ENCODE results near the gene LHFPL4.
"Not testable (repeated sequence)": the region's sequence is repeated elsewhere in the genome, so short reads cannot be mapped to it uniquely, and the experiment has no call there.

LHFPL4 gene

DNA sequence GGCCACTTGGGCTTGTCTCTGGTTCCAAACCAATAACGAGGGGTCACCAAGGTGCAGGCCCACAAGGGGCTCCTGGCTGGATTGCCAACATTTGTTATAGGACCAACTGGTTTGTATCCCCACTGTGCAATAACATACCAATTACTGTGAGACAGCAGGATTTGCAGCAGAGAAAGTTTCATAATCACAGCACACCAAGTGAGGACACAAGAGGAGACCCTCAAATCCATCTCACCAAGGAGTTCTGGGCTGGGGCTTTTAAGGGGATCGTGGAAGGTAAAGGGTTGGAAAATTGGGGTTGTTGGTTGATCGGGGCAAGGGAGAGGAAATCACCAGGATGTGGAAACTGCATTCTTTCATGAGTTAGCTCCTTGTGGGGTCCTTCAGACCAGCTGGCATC is 29.7 kb upstream of the LHFPL4 start:
- H3K9me3 ChIP-seq (ENCODE audit: control insufficient read depth in 5 of 5, low read length in 5 of 5), result peaks cover 0 to 16% (median 11%) of the 10 kb centered on the region in 5 donors
- H3K27ac ChIP-seq (ENCODE audit: low read depth, low read length), result no peak overlapping the region
- H3K36me3 ChIP-seq (ENCODE audit: control insufficient read depth in 5 of 5, insufficient read depth in 5 of 5, low read length in 5 of 5), result no peaks in the 10 kb centered on the region
- H3K27me3 ChIP-seq (ENCODE audit: control insufficient read depth in 5 of 5, insufficient read depth in 4 of 5, low read length in 5 of 5), result no peaks in the 10 kb centered on the region
- H3K4me1 ChIP-seq (ENCODE audit: control insufficient read depth in 5 of 5, insufficient read depth in 5 of 5, low read length in 5 of 5), result no peaks in the 10 kb centered on the region
- H3K4me3 ChIP-seq (ENCODE audit: low read depth in 1 of 5, low read length in 5 of 5), result peak overlapping the region in 1 of 5 donors; percentile 13
- no peak overlapping the region for H3K9ac ChIP-seq (ENCODE audit: low read length in 5 of 5)

DNA sequence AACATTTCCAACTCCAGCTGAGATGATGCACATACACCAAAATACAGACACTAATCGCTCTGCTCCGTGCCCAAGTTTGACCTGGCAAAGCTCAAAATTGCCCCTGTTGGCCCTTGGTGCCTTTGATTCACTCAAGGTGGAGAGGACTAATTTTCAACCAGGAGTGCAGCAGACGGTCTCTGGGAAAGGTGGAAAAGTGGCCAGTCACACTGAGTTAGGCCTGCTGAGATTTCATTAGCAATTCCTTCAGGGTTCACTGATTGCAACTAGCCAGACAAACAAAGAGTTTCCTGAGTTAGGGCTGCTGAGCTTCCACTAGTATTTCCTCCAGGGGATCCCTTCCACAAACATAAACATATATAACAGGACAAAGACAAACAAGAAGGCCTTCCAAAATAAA is 28.7 kb upstream of the LHFPL4 start:
- Histone ChIP-seq H3K4me3 (ENCODE audit: low read depth in 1 of 5, low read length in 5 of 5) (no peak overlapping the region), H3K4me1 (ENCODE audit: control insufficient read depth in 5 of 5, insufficient read depth in 5 of 5, low read length in 5 of 5) (no peaks in the 10 kb centered on the region), H3K9me3 (ENCODE audit: control insufficient read depth in 5 of 5, low read length in 5 of 5) (peaks cover 0 to 16% (median 11%) of the 10 kb centered on the region in 5 donors), H3K27ac (ENCODE audit: low read depth, low read length) (no peak overlapping the region), H3K36me3 (ENCODE audit: control insufficient read depth in 5 of 5, insufficient read depth in 5 of 5, low read length in 5 of 5) (no peaks in the 10 kb centered on the region), H3K9ac (ENCODE audit: low read length in 5 of 5) (no peak overlapping the region), H3K27me3 (ENCODE audit: control insufficient read depth in 5 of 5, insufficient read depth in 4 of 5, low read length in 5 of 5) (no peaks in the 10 kb centered on the region)

- no peak overlapping the region for H3K9ac ChIP-seq (ENCODE audit: low read length in 5 of 5)
- no peaks in the 10 kb centered on the region for H3K36me3 ChIP-seq (ENCODE audit: control insufficient read depth in 5 of 5, insufficient read depth in 5 of 5, low read length in 5 of 5)
- no peak overlapping the region for H3K27ac ChIP-seq (ENCODE audit: low read depth, low read length)
- H3K4me1 ChIP-seq (ENCODE audit: control insufficient read depth in 5 of 5, insufficient read depth in 5 of 5, low read length in 5 of 5), result no peaks in the 10 kb centered on the region
- no peak overlapping the region for H3K4me3 ChIP-seq (ENCODE audit: low read depth in 1 of 5, low read length in 5 of 5)
- H3K27me3 ChIP-seq (ENCODE audit: control insufficient read depth in 5 of 5, insufficient read depth in 4 of 5, low read length in 5 of 5), result no peaks in the 10 kb centered on the region
- peaks cover 0 to 16% (median 11%) of the 10 kb centered on the region in 5 donors for H3K9me3 ChIP-seq (ENCODE audit: control insufficient read depth in 5 of 5, low read length in 5 of 5)
Measured at GRCh38 chr3:9581742-9582141, 28.1 kb upstream of the LHFPL4 start.

GRCh38 chr3:9569054-9569453 is 15.4 kb upstream of the LHFPL4 start:
- Histone ChIP-seq H3K9ac (ENCODE audit: low read length in 5 of 5) (no peak overlapping the region), H3K4me1 (ENCODE audit: control insufficient read depth in 5 of 5, insufficient read depth in 5 of 5, low read length in 5 of 5) (no peaks in the 10 kb centered on the region), H3K27me3 (ENCODE audit: control insufficient read depth in 5 of 5, insufficient read depth in 4 of 5, low read length in 5 of 5) (peaks cover 0 to 6% (median 0%) of the 10 kb centered on the region in 5 donors), H3K4me3 (ENCODE audit: low read depth in 1 of 5, low read length in 5 of 5) (no peak overlapping the region), H3K9me3 (ENCODE audit: control insufficient read depth in 5 of 5, low read length in 5 of 5) (peaks cover 4 to 14% (median 6%) of the 10 kb centered on the region in 5 donors), H3K36me3 (ENCODE audit: control insufficient read depth in 5 of 5, insufficient read depth in 5 of 5, low read length in 5 of 5) (no peaks in the 10 kb centered on the region), H3K27ac (ENCODE audit: low read depth, low read length) (no peak overlapping the region)

DNA sequence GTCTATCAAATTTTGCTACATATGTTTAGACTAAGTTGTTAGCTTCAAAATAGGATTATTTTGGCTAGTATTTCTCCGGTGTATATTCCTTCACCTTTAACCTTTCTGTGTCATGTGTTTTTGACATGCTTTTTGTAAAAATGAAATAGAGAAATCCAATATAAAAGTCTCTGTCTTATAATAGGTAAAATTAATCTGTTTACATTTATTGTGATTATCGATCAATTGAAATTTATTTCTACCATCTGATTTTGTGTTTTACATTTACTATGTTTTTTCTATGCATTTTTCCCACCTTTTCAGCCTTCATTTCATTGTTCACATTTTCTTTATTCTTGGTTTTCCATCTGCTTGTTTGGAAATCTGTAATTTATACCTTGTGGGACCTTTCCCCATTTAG is 11.7 kb upstream of the LHFPL4 start:
- H3K27me3 ChIP-seq (ENCODE audit: control insufficient read depth in 5 of 5, insufficient read depth in 4 of 5, low read length in 5 of 5), result no peaks in the 10 kb centered on the region
- peaks cover 6 to 14% (median 6%) of the 10 kb centered on the region in 5 donors for H3K9me3 ChIP-seq (ENCODE audit: control insufficient read depth in 5 of 5, low read length in 5 of 5)
- no peak overlapping the region for H3K27ac ChIP-seq (ENCODE audit: low read depth, low read length)
- H3K4me3 ChIP-seq (ENCODE audit: low read depth in 1 of 5, low read length in 5 of 5), result no peak overlapping the region
- no peak overlapping the region for H3K9ac ChIP-seq (ENCODE audit: low read length in 5 of 5)
- no peaks in the 10 kb centered on the region for H3K4me1 ChIP-seq (ENCODE audit: control insufficient read depth in 5 of 5, insufficient read depth in 5 of 5, low read length in 5 of 5)
- H3K36me3 ChIP-seq (ENCODE audit: control insufficient read depth in 5 of 5, insufficient read depth in 5 of 5, low read length in 5 of 5), result no peaks in the 10 kb centered on the region

- H3K9me3 ChIP-seq (ENCODE audit: control insufficient read depth in 5 of 5, low read length in 5 of 5), result peaks cover 6 to 14% (median 6%) of the 10 kb centered on the region in 5 donors
- no peaks in the 10 kb centered on the region for H3K36me3 ChIP-seq (ENCODE audit: control insufficient read depth in 5 of 5, insufficient read depth in 5 of 5, low read length in 5 of 5)
- H3K4me3 ChIP-seq (ENCODE audit: low read depth in 1 of 5, low read length in 5 of 5), result no peak overlapping the region
- H3K9ac ChIP-seq (ENCODE audit: low read length in 5 of 5), result no peak overlapping the region
- no peak overlapping the region for H3K27ac ChIP-seq (ENCODE audit: low read depth, low read length)
- H3K27me3 ChIP-seq (ENCODE audit: control insufficient read depth in 5 of 5, insufficient read depth in 4 of 5, low read length in 5 of 5), result no peaks in the 10 kb centered on the region
- H3K4me1 ChIP-seq (ENCODE audit: control insufficient read depth in 5 of 5, insufficient read depth in 5 of 5, low read length in 5 of 5), result no peaks in the 10 kb centered on the region
Measured at GRCh38 chr3:9563851-9564250, 10.2 kb upstream of the LHFPL4 start.

GRCh38 chr3:9560056-9560455 is 6.4 kb upstream of the LHFPL4 start:
- not testable (repeated sequence) for H3K27me3 ChIP-seq (ENCODE audit: control insufficient read depth in 5 of 5, insufficient read depth in 4 of 5, low read length in 5 of 5); H3K9me3 ChIP-seq (ENCODE audit: control insufficient read depth in 5 of 5, low read length in 5 of 5); H3K9ac ChIP-seq (ENCODE audit: low read length in 5 of 5); H3K4me1 ChIP-seq (ENCODE audit: control insufficient read depth in 5 of 5, insufficient read depth in 5 of 5, low read length in 5 of 5); H3K27ac ChIP-seq (ENCODE audit: low read depth, low read length); H3K36me3 ChIP-seq (ENCODE audit: control insufficient read depth in 5 of 5, insufficient read depth in 5 of 5, low read length in 5 of 5); H3K4me3 ChIP-seq (ENCODE audit: low read depth in 1 of 5, low read length in 5 of 5)

GRCh38 chr3:9553948-9554513 is 409 bp upstream of the LHFPL4 start:
- H3K9me3 ChIP-seq (ENCODE audit: control insufficient read depth in 5 of 5, low read length in 5 of 5), result no peaks in the 10 kb centered on the region
- no peak overlapping the region for H3K9ac ChIP-seq (ENCODE audit: low read length in 5 of 5)
- no peak overlapping the region for H3K27ac ChIP-seq (ENCODE audit: low read depth, low read length)
- H3K36me3 ChIP-seq (ENCODE audit: control insufficient read depth in 5 of 5, insufficient read depth in 5 of 5, low read length in 5 of 5), result no peaks in the 10 kb centered on the region
- no peaks in the 10 kb centered on the region for H3K4me1 ChIP-seq (ENCODE audit: control insufficient read depth in 5 of 5, insufficient read depth in 5 of 5, low read length in 5 of 5)
- no peak overlapping the region for H3K4me3 ChIP-seq (ENCODE audit: low read depth in 1 of 5, low read length in 5 of 5)
- peaks cover 4 to 43% (median 23%) of the 10 kb centered on the region in 5 donors for H3K27me3 ChIP-seq (ENCODE audit: control insufficient read depth in 5 of 5, insufficient read depth in 4 of 5, low read length in 5 of 5)

DNA sequence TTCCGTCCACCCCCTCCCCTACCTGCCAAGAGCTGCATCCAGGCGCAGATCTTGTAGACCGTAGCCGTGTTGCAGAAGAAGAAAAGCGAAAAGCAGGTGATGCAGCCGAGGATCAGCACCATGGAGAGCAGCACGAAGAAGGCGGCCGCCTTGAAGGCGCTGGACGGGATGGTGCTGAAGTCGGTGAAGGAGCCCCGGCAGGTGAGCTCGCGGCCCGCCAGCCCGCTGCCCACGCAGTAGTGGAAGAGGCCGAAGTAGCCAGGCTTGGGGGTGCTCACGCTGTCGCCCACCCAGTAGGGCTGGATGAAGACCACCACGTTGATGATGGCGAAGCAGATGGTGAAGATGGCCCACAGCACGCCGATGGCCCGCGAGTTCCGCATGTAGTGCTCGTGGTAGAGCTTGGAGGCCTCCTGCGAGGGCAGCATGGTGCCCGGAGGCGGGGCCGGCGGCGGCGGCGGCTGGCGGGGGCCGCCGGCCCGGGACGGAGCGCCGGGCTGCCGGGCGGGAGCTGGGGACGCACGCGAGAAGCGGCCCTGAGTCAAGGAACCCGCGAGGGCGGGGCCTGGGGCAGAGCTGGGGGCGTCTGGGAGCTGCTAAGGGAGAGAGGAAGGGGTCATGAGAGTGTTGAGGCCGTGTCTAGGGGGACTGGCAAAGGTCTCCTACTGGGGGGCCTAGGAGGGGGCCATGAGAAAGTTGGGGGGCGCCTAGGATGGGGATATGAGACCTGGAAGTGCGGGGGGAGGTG is 1.2 kb downstream of the LHFPL4 start:
- Histone ChIP-seq H3K4me1 (ENCODE audit: control insufficient read depth in 5 of 5, insufficient read depth in 5 of 5, low read length in 5 of 5) (no peaks in the 10 kb centered on the region), H3K4me3 (ENCODE audit: low read depth in 1 of 5, low read length in 5 of 5) (no peak overlapping the region), H3K36me3 (ENCODE audit: control insufficient read depth in 5 of 5, insufficient read depth in 5 of 5, low read length in 5 of 5) (no peaks in the 10 kb centered on the region), H3K9ac (ENCODE audit: low read length in 5 of 5) (no peak overlapping the region), H3K27me3 (ENCODE audit: control insufficient read depth in 5 of 5, insufficient read depth in 4 of 5, low read length in 5 of 5) (peaks cover 4 to 41% (median 23%) of the 10 kb centered on the region in 5 donors), H3K9me3 (ENCODE audit: control insufficient read depth in 5 of 5, low read length in 5 of 5) (no peaks in the 10 kb centered on the region), H3K27ac (ENCODE audit: low read depth, low read length) (no peak overlapping the region)

- H3K4me3 ChIP-seq (ENCODE audit: low read depth in 1 of 5, low read length in 5 of 5), result no peak overlapping the region
- peaks cover 4 to 41% (median 23%) of the 10 kb centered on the region in 5 donors for H3K27me3 ChIP-seq (ENCODE audit: control insufficient read depth in 5 of 5, insufficient read depth in 4 of 5, low read length in 5 of 5)
- H3K9ac ChIP-seq (ENCODE audit: low read length in 5 of 5), result no peak overlapping the region
- no peaks in the 10 kb centered on the region for H3K4me1 ChIP-seq (ENCODE audit: control insufficient read depth in 5 of 5, insufficient read depth in 5 of 5, low read length in 5 of 5)
- H3K9me3 ChIP-seq (ENCODE audit: control insufficient read depth in 5 of 5, low read length in 5 of 5), result no peaks in the 10 kb centered on the region
- no peaks in the 10 kb centered on the region for H3K36me3 ChIP-seq (ENCODE audit: control insufficient read depth in 5 of 5, insufficient read depth in 5 of 5, low read length in 5 of 5)
- H3K27ac ChIP-seq (ENCODE audit: low read depth, low read length), result no peak overlapping the region
Measured at GRCh38 chr3:9550999-9551398, 2.6 kb downstream of the LHFPL4 start.
